GM18511 (cell line): ENCODE results near the gene CDC45.

Source experiments
- ATAC-seq: cut with Tn5 transposase; IDR thresholded peaks from one replicate; pipeline ENCODE4 v1.9.1; 2021; ENCODE audit warnings: mild to moderate bottlenecking, moderate library complexity; ENCODE audit not compliant: unreplicated experiment

Gene CDC45

GRCh38 chr22:19510919-19511341 lies 31.2 kb downstream of the CDC45 start:
- ATAC-seq: no peak

GRCh38 chr22:19513823-19514222 lies 34.1 kb downstream of the CDC45 start:
- ATAC-seq: no peak

- no peak for ATAC-seq
Measured at GRCh38 chr22:19514831-19515565, 35.3 kb downstream of the CDC45 start.

GRCh38 chr22:19515654-19516377 lies 36.1 kb downstream of the CDC45 start:
- ATAC-seq: no peak

GRCh38 chr22:19516378-19517170 lies 36.9 kb downstream of the CDC45 start:
- no peak for ATAC-seq

GRCh38 chr22:19517171-19517500 lies 37.4 kb downstream of the CDC45 start:
- no peak for ATAC-seq

- no peak for ATAC-seq
Measured at GRCh38 chr22:19517919-19518611, 38.3 kb downstream of the CDC45 start.

GRCh38 chr22:19518635-19519034 lies 38.9 kb downstream of the CDC45 start:
- ATAC-seq: no peak

GRCh38 chr22:19519041-19519926 lies 39.6 kb downstream of the CDC45 start:
- no peak for ATAC-seq

GRCh38 chr22:19520007-19520406 lies 40.3 kb downstream of the CDC45 start:
- no peak for ATAC-seq

GRCh38 chr22:19520566-19521305 lies 41.0 kb downstream of the CDC45 start:
- ATAC-seq: no peak

GRCh38 chr22:19522190-19522880 lies 42.6 kb downstream of the CDC45 start:
- no peak for ATAC-seq

GRCh38 chr22:19522881-19523239 lies 43.1 kb downstream of the CDC45 start:
- ATAC-seq: no peak

GRCh38 chr22:19523240-19524169 lies 43.8 kb downstream of the CDC45 start:
- no peak for ATAC-seq

GRCh38 chr22:19524170-19525115 lies 44.7 kb downstream of the CDC45 start, which contains the start of gene CLDN5:
TSS of gene CLDN5 (minus strand) at chr22:19524410. CDS start at chr22:19524255, 155 bp downstream.
- no peak for ATAC-seq

- no peak for ATAC-seq
Measured at GRCh38 chr22:19525116-19525660, 45.5 kb downstream of the CDC45 start.
